GM15510 (cell line): ENCODE results near the gene HSPB6.

ENCODE experiments used
- POLR2A ChIP-seq: IDR thresholded peaks from 3 replicates; pipeline ENCODE4 v1.6.1; 2011; ENCODE audit warnings: borderline replicate concordance; ENCODE audit not compliant: insufficient read length; ENCODE audit errors: extremely low read depth

Gene HSPB6

DNA sequence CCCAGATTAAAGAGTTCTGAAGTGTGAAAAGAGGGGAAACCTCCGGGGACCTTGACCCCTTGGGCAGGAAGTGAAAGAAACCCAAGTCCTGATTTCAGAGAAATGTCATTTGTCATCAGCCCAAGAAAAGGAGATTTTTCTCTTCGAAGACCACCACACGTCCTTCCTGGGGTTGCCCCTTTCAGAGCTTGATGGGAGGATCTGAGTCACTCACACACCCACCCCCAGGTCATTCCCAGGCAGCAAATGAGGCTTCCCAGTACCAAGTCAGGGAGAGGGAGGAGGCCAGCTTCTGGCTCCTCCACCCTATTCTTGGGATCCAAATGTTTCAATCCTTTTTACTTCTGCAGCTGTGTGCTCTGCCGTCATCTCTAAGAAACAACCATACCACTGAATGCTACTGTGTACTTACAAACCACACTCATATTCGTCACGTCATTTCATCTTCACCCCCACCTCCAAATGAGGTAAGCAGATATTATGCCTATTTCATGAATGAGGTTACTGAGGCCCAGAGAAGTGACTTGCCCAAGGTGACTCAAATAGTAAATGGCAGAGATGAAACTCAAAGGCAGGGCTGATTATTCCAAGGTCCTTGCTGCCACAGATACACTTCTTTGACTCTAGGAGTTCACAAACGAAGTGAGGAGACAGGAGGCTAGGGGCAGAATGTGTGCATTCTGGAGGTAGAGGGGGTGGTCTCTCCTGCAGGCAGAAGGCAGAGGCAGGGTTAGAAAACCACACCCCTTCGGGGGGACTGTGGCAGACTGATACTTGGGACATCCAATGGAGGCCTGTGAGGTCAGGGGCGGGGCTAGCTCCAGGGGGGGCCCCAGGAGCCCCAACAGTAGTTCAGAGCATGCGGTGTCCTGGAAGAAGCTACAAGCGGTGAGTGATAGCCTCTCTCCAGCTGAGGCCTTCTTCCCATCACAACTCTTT, 44.0 kb downstream of the HSPB6 start:
- TF ChIP-seq POLR2A: peak; percentile 91

DNA sequence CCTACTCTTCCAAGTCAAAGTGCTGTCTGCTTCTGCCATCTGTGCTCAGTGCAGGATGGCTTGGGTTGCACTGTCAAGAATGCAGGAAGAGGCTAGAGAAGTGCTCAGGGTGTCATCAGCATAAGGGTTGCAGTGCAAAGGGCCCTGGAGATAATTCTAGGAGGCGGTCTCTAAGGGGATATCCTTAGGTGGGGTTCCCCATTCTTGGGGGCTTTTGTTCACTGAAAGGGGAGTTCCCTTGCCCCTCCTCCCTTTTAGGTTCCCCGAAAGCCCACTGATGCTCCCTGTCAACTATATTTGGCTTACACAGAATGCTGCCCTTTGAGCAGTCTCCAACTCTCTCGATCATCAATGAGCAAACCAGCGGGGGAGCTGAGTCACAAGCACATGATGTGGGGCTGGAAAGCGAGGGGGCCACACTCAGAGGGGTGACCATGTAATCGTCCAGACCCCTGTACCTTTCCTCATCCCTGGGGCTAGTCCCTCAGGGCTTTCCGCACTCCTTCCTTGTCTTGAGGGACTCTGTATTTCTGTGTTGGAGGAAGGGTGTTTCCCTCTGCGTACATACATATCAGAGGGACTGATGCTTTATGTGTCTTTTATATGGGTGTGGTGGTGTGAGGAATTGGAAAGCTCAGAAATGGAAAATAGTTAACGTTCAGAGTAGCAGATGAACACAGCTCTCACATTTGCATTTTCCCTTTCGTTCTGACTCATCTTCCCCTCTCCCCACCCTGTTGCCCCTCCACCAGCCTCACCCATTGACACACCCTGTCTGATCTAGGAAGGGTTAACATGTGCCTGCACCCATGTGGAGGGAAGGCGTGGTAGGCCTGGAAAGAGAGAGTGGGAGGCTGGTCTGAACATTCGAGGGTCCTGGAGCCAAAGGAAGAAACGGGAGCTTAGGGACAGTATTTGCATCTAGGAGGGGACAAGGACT, 45.8 kb downstream of the HSPB6 start:
- TF ChIP-seq POLR2A: peak; percentile 33

DNA sequence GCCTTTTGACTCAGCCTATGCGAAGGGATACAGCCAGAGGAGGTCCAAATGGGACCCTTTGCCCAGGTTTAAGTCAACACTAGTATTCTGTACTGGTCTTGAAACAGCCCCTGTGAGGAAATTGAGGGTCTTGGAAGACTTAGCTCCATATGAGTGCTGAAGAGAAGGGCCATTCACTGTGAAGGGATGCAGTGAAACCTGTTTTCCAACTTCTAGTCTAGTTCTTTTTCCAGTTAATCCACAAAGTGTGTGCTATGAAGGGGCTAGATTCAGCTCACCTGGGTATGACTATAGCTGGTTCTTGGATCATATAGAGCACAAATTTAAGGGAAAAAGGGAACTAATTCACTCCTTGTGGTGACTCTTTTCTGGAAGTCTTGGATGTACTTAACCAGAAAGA, 48.4 kb downstream of the HSPB6 start:
- no peak for TF ChIP-seq POLR2A
